Suprapubic skin (tissue), 4 donors: ENCODE data around the gene VEPH1. TPM values are rescaled to one million over a fixed set of nuclear protein-coding genes. Genes with fewer than 3 reads are reported as not detected.

Source experiments
- DNase-seq, 2 donors: peaks; one replicate each; pipeline ENCODE4 v3.0.0-alpha.2; 2019; ENCODE audit warnings: low spot score in 2 of 2
- H3K27ac ChIP-seq: fragments of 200-600 bp; sonication (generic); one replicate; pipeline ENCODE4 v1.5.1; 2019
- H3K27me3 ChIP-seq: fragments of 200-600 bp; sonication (generic); one replicate; pipeline ENCODE4 v1.5.1; 2019
- H3K36me3 ChIP-seq: fragments of 200-600 bp; sonication (generic); one replicate; pipeline ENCODE4 v1.5.1; 2019
- H3K4me1 ChIP-seq: fragments of 200-600 bp; sonication (generic); one replicate; pipeline ENCODE4 v1.5.1; 2019
- H3K4me3 ChIP-seq: fragments of 200-600 bp; sonication (generic); one replicate; pipeline ENCODE4 v1.5.1; 2019; ENCODE audit warnings: mild to moderate bottlenecking
- H3K9me3 ChIP-seq: fragments of 200-600 bp; sonication (generic); one replicate; pipeline ENCODE4 v1.5.1; 2019
- CTCF ChIP-seq, 2 donors: fragments of 200-600 bp in 1 of 2; fragments of 450-650 bp in 1 of 2; sonication (generic) in 1 of 2; IDR thresholded peaks; one replicate each; pipeline ENCODE4 v1.5.1; 2016 to 2019; ENCODE audit warnings: antibody characterized with exemption in 2 of 2, mild to moderate bottlenecking in 1 of 2, moderate library complexity in 1 of 2
- EP300 ChIP-seq: sonication (generic); formaldehyde crosslinking; IDR thresholded peaks from one replicate; pipeline ENCODE4 v1.6.1; 2017; ENCODE audit warnings: antibody characterized with exemption
- POLR2A ChIP-seq, 2 donors: fragments of 450-650 bp; IDR thresholded peaks; one replicate each; pipeline ENCODE4 v1.6.1; 2017; ENCODE audit warnings: antibody characterized with exemption in 2 of 2, mild to moderate bottlenecking in 2 of 2, moderate library complexity in 2 of 2
- POLR2AphosphoS5 ChIP-seq, 3 donors: sonication (generic); formaldehyde crosslinking; IDR thresholded peaks; one replicate each; pipeline ENCODE4 v1.6.1; 2017; ENCODE audit warnings: antibody characterized with exemption in 3 of 3
- WGBS: methylation state at CpG from one replicate; pipeline ENCODE4 v1.1.5; 2018; 5-methylcytosine and 5-hydroxymethylcytosine counted together
- total RNA-seq, 4 donors: library from RNA; depleted of rRNA; stranded (reverse); fragments of >200 nt; gene quantifications; one replicate each; pipeline ENCODE4 v1.1.0, GENCODE V29; 2016

VEPH1 gene
- total RNA-seq, 4 donors from 2014 or later: 2.9 to 9.3 (median 5.7) TPM

- Histone ChIP-seq H3K36me3 (no peaks in the 10 kb centered on the region), H3K27me3 (no peaks in the 10 kb centered on the region), H3K27ac (peak overlapping the region; percentile 69), H3K4me1 (peaks cover 23% of the 10 kb centered on the region), H3K4me3 (peak overlapping the region; percentile 54), H3K9me3 (no peaks in the 10 kb centered on the region)
- DNase-seq: peak; percentile 89 to 91
- TF ChIP-seq EP300 (no peak), POLR2A (IDR thresholded peaks at IDR 0.05) (no peak), CTCF (IDR thresholded peaks at IDR 0.05) (no peak), POLR2AphosphoS5 (IDR thresholded peaks at IDR 0.05) (no peak)
- WGBS: 11% methylated on average over 19 of the region's 50 CpGs
Observed at GRCh38 chr3:157542711-157543500, 39.7 kb upstream of the VEPH1 start.

GRCh38 chr3:157541506-157542236, 38.5 kb upstream of the VEPH1 start:
- Histone ChIP-seq H3K27me3 (no peaks in the 10 kb centered on the region), H3K36me3 (no peaks in the 10 kb centered on the region), H3K4me3 (no peak overlapping the region), H3K27ac (no peak overlapping the region), H3K9me3 (no peaks in the 10 kb centered on the region), H3K4me1 (peaks cover 23% of the 10 kb centered on the region)
- TF ChIP-seq CTCF (IDR thresholded peaks at IDR 0.05) (no peak), POLR2A (IDR thresholded peaks at IDR 0.05) (no peak), EP300 (no peak)
- 57% methylated on average over 6 of the region's 6 CpGs for WGBS
- no peak for DNase-seq

GRCh38 chr3:157540656-157541055, 37.4 kb upstream of the VEPH1 start:
- Histone ChIP-seq H3K4me1 (peaks cover 23% of the 10 kb centered on the region), H3K36me3 (no peaks in the 10 kb centered on the region), H3K27ac (no peak overlapping the region), H3K27me3 (no peaks in the 10 kb centered on the region), H3K9me3 (no peaks in the 10 kb centered on the region), H3K4me3 (no peak overlapping the region)
- DNase-seq: no peak
- TF ChIP-seq POLR2AphosphoS5 (IDR thresholded peaks at IDR 0.05) (no peak), POLR2A (IDR thresholded peaks at IDR 0.05) (no peak), EP300 (no peak), CTCF (IDR thresholded peaks at IDR 0.05) (no peak)
- WGBS: 53% methylated on average over 3 of the region's 3 CpGs

- Histone ChIP-seq H3K4me1 (no peaks in the 10 kb centered on the region), H3K9me3 (no peaks in the 10 kb centered on the region), H3K36me3 (no peaks in the 10 kb centered on the region), H3K4me3 (no peak overlapping the region), H3K27me3 (no peaks in the 10 kb centered on the region), H3K27ac (no peak overlapping the region)
- TF ChIP-seq POLR2AphosphoS5 (IDR thresholded peaks at IDR 0.05): no peak
- TF ChIP-seq EP300: no peak
- TF ChIP-seq CTCF (IDR thresholded peaks at IDR 0.05): no peak
- no peak for TF ChIP-seq POLR2A (IDR thresholded peaks at IDR 0.05)
- 94% methylated on average over 3 of the region's 3 CpGs for WGBS
- DNase-seq: no peak
Observed at GRCh38 chr3:157535667-157536066, 32.5 kb upstream of the VEPH1 start.

- H3K36me3 ChIP-seq: no peaks in the 10 kb centered on the region
- no peak for DNase-seq
- H3K27ac ChIP-seq: no peak overlapping the region
- H3K27me3 ChIP-seq: no peaks in the 10 kb centered on the region
- no peaks in the 10 kb centered on the region for H3K4me1 ChIP-seq
- no peak for TF ChIP-seq EP300
- TF ChIP-seq POLR2AphosphoS5 (IDR thresholded peaks at IDR 0.05): no peak
- no peak for TF ChIP-seq POLR2A (IDR thresholded peaks at IDR 0.05)
- TF ChIP-seq CTCF (IDR thresholded peaks at IDR 0.05): no peak
- no peak overlapping the region for H3K4me3 ChIP-seq
- no peaks in the 10 kb centered on the region for H3K9me3 ChIP-seq
- 85% methylated on average over 2 of the region's 2 CpGs for WGBS
Observed at GRCh38 chr3:157534725-157535161, 31.5 kb upstream of the VEPH1 start.
